Suprapubic skin (tissue), 4 donors: ENCODE data around the gene HEBP1.

Experiments
- CTCF ChIP-seq, 2 donors: fragments of 200-600 bp in 1 of 2; fragments of 450-650 bp in 1 of 2; sonication (generic) in 1 of 2; IDR thresholded peaks; one replicate each; pipeline ENCODE4 v1.5.1; 2016 to 2019; ENCODE audit warnings: antibody characterized with exemption in 2 of 2, mild to moderate bottlenecking in 1 of 2, moderate library complexity in 1 of 2
- EP300 ChIP-seq: sonication (generic); formaldehyde crosslinking; IDR thresholded peaks from one replicate; pipeline ENCODE4 v1.6.1; 2017; ENCODE audit warnings: antibody characterized with exemption
- POLR2A ChIP-seq, 2 donors: fragments of 450-650 bp; IDR thresholded peaks; one replicate each; pipeline ENCODE4 v1.6.1; 2017; ENCODE audit warnings: antibody characterized with exemption in 2 of 2, mild to moderate bottlenecking in 2 of 2, moderate library complexity in 2 of 2
- POLR2AphosphoS5 ChIP-seq, 3 donors: sonication (generic); formaldehyde crosslinking; IDR thresholded peaks; one replicate each; pipeline ENCODE4 v1.6.1; 2017; ENCODE audit warnings: antibody characterized with exemption in 3 of 3

GRCh38 chr12:12927211-12928079 is 72.6 kb downstream of the HEBP1 start:
- TF ChIP-seq EP300 (no peak), CTCF (IDR thresholded peaks at IDR 0.05) (no peak), POLR2AphosphoS5 (IDR thresholded peaks at IDR 0.05) (no peak), POLR2A (IDR thresholded peaks at IDR 0.05) (no peak)
